HepG2 (cell line): ENCODE data around the gene ST3GAL5.

Experiments
- PBX3 ChIP-seq: sonication (generic); formaldehyde crosslinking; IDR thresholded peaks from 2 replicates; pipeline ENCODE4 v1.8.1; 2023; ENCODE audit warnings: missing genetic modification reagents, inconsistent platforms, borderline replicate concordance
- POGZ ChIP-seq: sonication (generic); formaldehyde crosslinking; IDR thresholded peaks from 2 replicates; pipeline ENCODE4 v1.4.0; 2020; ENCODE audit warnings: mild to moderate bottlenecking, missing genetic modification reagents
- POLR2A ChIP-seq, 2 experiments: IDR thresholded peaks; 2 replicates each; pipeline ENCODE4 v1.6.1; 2011; ENCODE audit warnings: low read depth in 2 of 2, low read length in 2 of 2, mild to moderate bottlenecking in 1 of 2, moderate library complexity in 1 of 2; ENCODE audit not compliant: insufficient read depth in 1 of 2

DNA sequence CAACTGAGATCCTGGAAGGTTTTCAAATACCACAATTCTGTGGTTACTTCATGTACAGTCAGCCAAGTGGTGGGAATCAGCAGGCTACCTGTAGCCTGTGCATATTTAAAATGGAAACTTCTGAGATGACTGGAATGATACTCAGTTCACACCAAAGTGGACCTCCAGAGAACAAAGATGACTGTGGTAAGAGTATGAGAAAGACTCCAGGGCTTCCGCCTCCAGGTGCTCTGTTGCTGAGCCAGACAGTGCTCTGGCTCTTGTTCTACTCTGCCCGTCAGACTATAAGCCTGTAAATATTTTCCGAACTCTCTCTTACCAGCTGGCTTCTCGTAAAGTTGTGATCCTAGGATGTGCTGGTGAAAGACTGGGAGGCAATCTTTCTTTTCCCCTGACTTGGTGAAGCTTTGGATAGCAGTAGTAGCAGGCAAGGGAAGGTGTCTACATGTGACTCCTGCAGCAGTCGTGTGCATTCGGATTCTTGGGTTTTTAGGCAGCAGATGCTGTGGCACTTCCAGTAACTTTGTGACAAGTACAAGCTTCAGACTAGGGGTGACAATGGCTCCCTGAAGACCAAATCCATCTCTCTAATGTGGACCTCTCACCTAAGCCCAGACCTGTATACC is 23.1 kb downstream of the ST3GAL5 start:
- TF ChIP-seq POLR2A (IDR thresholded peaks at IDR 0.05; ENCODE audit: insufficient read depth in 1 of 2, low read depth in 2 of 2, low read length in 2 of 2) (no peak), PBX3 (CRISPR knock-in tag) (no peak), POGZ (CRISPR knock-in tag) (no peak)
